GM10847 (cell line): ENCODE data around the gene FAM53A.

Experiments used
- POLR2A ChIP-seq: IDR thresholded peaks from 2 replicates; pipeline ENCODE4 v1.6.1; 2011; ENCODE audit not compliant: insufficient read length; ENCODE audit errors: extremely low read depth

FAM53A gene

GRCh38 chr4:1600811-1601532 is 83.1 kb downstream of the FAM53A start:
- TF ChIP-seq POLR2A: no peak

- no peak for TF ChIP-seq POLR2A
Measured at GRCh38 chr4:1600211-1600780, 83.8 kb downstream of the FAM53A start.

- TF ChIP-seq POLR2A: no peak
Measured at GRCh38 chr4:1599491-1600210, 84.5 kb downstream of the FAM53A start.

- TF ChIP-seq POLR2A: no peak
Measured at GRCh38 chr4:1599026-1599481, 85.1 kb downstream of the FAM53A start.

- TF ChIP-seq POLR2A: no peak
Measured at GRCh38 chr4:1598206-1599025, 85.7 kb downstream of the FAM53A start.

GRCh38 chr4:1597021-1597931 is 86.8 kb downstream of the FAM53A start:
- no peak for TF ChIP-seq POLR2A

- TF ChIP-seq POLR2A: no peak
Measured at GRCh38 chr4:1596393-1596792, 87.7 kb downstream of the FAM53A start.

- TF ChIP-seq POLR2A: no peak
Measured at GRCh38 chr4:1595789-1596325, 88.3 kb downstream of the FAM53A start.

- TF ChIP-seq POLR2A: no peak
Measured at GRCh38 chr4:1594871-1595788, 89.0 kb downstream of the FAM53A start.

- TF ChIP-seq POLR2A: no peak
Measured at GRCh38 chr4:1593881-1594345, 90.2 kb downstream of the FAM53A start.

GRCh38 chr4:1593458-1593857 is 90.7 kb downstream of the FAM53A start:
- no peak for TF ChIP-seq POLR2A

- no peak for TF ChIP-seq POLR2A
Measured at GRCh38 chr4:1592709-1593417, 91.2 kb downstream of the FAM53A start.

GRCh38 chr4:1592068-1592708 is 91.9 kb downstream of the FAM53A start:
- TF ChIP-seq POLR2A: no peak
